Left cardiac atrium (tissue), 4 donors: Measurements from ENCODE around the gene CXCL9. TPM values are rescaled to one million over a fixed set of nuclear protein-coding genes. Genes with fewer than 3 reads are reported as not detected.
"Not testable (repeated sequence)": the region's sequence is repeated elsewhere in the genome, so short reads cannot be mapped to it uniquely, and the experiment has no call there.

Experiments
- ATAC-seq, 2 donors: fragments of 200-7000 bp; cut with Tn5 transposase; one replicate each; pipeline ENCODE4 v1.9.1; 2020; ENCODE audit warnings: mild to moderate bottlenecking in 2 of 2, moderate library complexity in 2 of 2
- DNase-seq: peaks from one replicate; pipeline ENCODE4 v3.0.0-alpha.2; 2020
- intact Hi-C, 2 donors: fragments of 100-400 bp; cut with DNase I; formaldehyde crosslinking; loops; one replicate each; pipeline versions ENCODE4 v1.14.1 to v1.15.1; 2022 to 2023
- total RNA-seq, 2 donors: library from RNA; stranded (reverse); fragmentation: NEBNext Ultra II Directional; extraction: Animal tissue kit (Norgen Biotek cat#: 25700); gene quantifications; one replicate each; pipeline ENCODE4 v1.2.1, GENCODE V29; 2021
- donor health status: DM: no; HTN: yes; CAD: no.
- donor health status: DM: no; HTN: yes; CAD: no; lungs with severe emphysema.
- donor health status: DM: yes; HTN: yes; CAD: no.
- donor health status: Dilated cardiomyopathy.

The CXCL9 gene
- total RNA-seq, 2 donors from 2014 or later: 0.38 to 0.50 TPM

DNA sequence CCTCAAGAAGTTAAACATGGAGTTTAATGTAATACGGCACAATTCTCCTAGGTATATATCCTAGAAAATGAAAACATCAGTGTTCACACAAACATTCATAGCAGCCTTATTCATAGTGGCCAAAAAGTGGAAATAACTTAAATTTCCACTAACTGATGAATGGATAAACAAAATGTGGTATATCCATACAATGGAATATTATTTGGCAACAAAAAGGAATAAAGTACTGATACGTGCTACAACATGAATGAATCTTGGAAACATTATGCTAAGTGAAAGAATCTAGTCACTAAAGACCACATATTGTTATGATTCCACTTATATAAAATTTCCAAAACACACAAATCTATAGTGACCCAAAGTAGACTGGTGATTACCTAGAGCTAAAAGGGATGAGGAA lies 31.1 kb downstream of the CXCL9 start:
- intact Hi-C loops: no loop called here

GRCh38 chr4:75973766-75974165 lies 33.5 kb downstream of the CXCL9 start:
- intact Hi-C loops: no loop called here
- no peak for DNase-seq
- no peak for ATAC-seq

More for the DNA sequence above, 31.1 kb downstream of the CXCL9 start:
- ATAC-seq: no peak
- no peak for DNase-seq

- intact Hi-C loops: loop anchor here in 1 of 2 donors (10.0 kb wide), 1 partner anchor 173 kb away; no protein-coding TSS in a partner anchor
- DNase-seq (no peak), ATAC-seq (no peak)
Observed at GRCh38 chr4:75968084-75968483, 39.2 kb downstream of the CXCL9 start.

DNA sequence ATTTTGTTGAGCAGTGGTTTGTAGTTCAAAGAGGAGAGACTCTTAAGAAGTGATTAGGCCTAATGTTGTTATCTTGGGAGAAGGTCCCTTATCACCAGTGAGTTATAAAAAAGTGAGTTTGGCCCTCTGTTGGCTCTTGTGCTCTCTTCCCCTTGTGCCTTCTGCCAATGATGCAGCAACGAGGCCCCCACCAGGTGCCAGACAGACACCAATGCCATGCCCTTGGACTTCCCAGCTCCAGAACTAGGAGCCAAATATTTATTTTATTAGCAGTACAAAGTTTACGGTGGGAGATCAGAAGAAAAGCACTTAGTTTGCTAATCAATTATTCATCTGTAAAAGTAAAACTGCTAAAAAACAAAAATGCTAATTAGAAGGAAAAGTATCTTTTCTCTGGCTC lies 43.8 kb downstream of the CXCL9 start:
- intact Hi-C loops: loop anchor here in 1 of 2 donors (10.0 kb wide), 1 partner anchor 169 kb away; no protein-coding TSS in a partner anchor
- ATAC-seq: no peak
- DNase-seq: no peak

- not testable (repeated sequence) for DNase-seq, ATAC-seq
- intact Hi-C loops: loop anchor here in 1 of 2 donors (10.0 kb wide), 1 partner anchor 167 kb away; no protein-coding TSS in a partner anchor
Observed at GRCh38 chr4:75962072-75962471, 45.2 kb downstream of the CXCL9 start.

DNA sequence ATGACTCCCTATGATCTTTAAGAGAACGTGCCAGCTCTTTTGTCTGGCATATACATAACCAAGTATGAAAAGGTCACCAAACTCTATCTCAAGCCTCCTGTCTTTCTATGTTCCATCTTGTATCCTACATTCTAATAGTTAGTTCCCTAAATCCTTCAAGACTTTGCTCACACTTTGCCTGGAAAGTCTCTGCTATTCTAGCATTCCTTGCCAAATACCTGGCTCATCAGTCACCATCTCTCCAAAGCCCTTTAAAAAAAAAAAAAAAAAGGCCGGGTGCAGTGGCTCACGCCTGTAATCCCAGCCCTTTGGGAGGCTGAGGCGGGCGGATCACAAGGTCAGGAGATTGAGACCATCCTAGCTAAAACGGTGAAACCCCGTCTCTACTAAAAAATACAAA lies 48.8 kb downstream of the CXCL9 start:
- intact Hi-C loops, ATAC-seq: not testable (repeated sequence)

GRCh38 chr4:75954811-75955210 lies 52.5 kb downstream of the CXCL9 start:
- DNase-seq, intact Hi-C loops, ATAC-seq: not testable (repeated sequence)

More for the DNA sequence above, 48.8 kb downstream of the CXCL9 start:
- not testable (repeated sequence) for DNase-seq

GRCh38 chr4:75953509-75953908 lies 53.8 kb downstream of the CXCL9 start:
- DNase-seq (no peak), ATAC-seq (no peak)
- intact Hi-C loops: no loop called here

Other genes with a start within 250 kb of the CXCL9 start
- not detected for gene PPEF2, start 105.1 kb downstream of the CXCL9 start, total RNA-seq
- 10 to 100 TPM; 12.3 to 13.8 TPM for gene NAAA, start 66.5 kb downstream of the CXCL9 start, total RNA-seq
- gene SDAD1, start 16.6 kb downstream of the CXCL9 start, total RNA-seq: 10 to 100 TPM; 21.0 to 31.6 TPM
- gene CXCL10, start 16.0 kb upstream of the CXCL9 start, total RNA-seq: under 1 TPM; 0.27 to 0.76 TPM
- gene CXCL11, start 28.6 kb upstream of the CXCL9 start, total RNA-seq: under 1 TPM in 1 of 2 donors, not detected in 1; 0.16 TPM
- 10 to 100 TPM; 23.4 to 41.2 TPM for gene ART3, start 67.2 kb upstream of the CXCL9 start, total RNA-seq
- 10 to 100 TPM; 20.0 to 23.0 TPM for gene NUP54, start 140.9 kb upstream of the CXCL9 start, total RNA-seq
- 100 to 1,000 TPM; 102 to 112 TPM for gene SCARB2, start 206.3 kb upstream of the CXCL9 start, total RNA-seq
- 1 to 10 TPM; 2.2 to 2.9 TPM for gene FAM47E, start 244.2 kb upstream of the CXCL9 start, total RNA-seq